ENCODE results near the gene CCDC40. TPM values are rescaled to one million over a fixed set of nuclear protein-coding genes. Genes with fewer than 3 reads are reported as not detected.
A peak's percentile ranks its signal among the peaks of the same experiment; 100 is the strongest.

Gene CCDC40
- total RNA-seq, 1 donor from 2014 or later, result 5.4 TPM

DNA sequence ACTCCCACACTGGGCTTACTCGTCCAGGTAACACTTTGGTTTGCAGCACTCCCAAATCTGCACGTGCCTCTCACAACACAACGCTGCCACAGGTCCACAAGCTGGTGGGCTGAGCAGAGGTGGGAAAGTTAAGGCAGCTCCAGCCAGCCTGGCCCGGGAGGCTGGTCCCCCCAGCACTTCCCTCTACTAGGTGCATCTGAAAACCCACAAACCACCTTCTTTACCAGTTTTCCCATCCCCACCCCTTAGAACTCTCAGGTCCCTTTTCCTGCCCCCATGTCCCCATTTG lies 63.5 kb downstream of the CCDC40 start:
- intact Hi-C loops (cut with DNase I), result loop anchor here (5.0 kb wide), 3 partner anchors 63 to 263 kb away; partner anchors contain the start of genes CBX4, CCDC40, RNF213 and TBC1D16
- peaks cover 3 to 7% of the 10 kb centered on the region in 2 donors for H3K4me1 ChIP-seq
- no peaks in the 10 kb centered on the region for H3K9me3 ChIP-seq
- H3K27me3 ChIP-seq, result no peaks in the 10 kb centered on the region
- H3K4me3 ChIP-seq, result no peak overlapping the region
- DNase-seq (ENCODE audit: low spot score in 2 of 2), result no peak
- no peak for TF ChIP-seq CTCF (IDR thresholded peaks at IDR 0.05)
- no peak overlapping the region for H3K27ac ChIP-seq
- no peaks in the 10 kb centered on the region for H3K36me3 ChIP-seq

GRCh38 chr17:80101011-80101945 lies 64.8 kb downstream of the CCDC40 start, which contains the start of gene GAA:
TSS of gene GAA (plus strand) at chr17:80101581. CDS start at chr17:80104587, 3,006 bp downstream.
- TF ChIP-seq CTCF (IDR thresholded peaks at IDR 0.05), result peak; percentile 41 to 95 (median 66)
- intact Hi-C loops (cut with DNase I), result loop anchor here (1.0 to 5.0 kb wide), 4 partner anchors 46 to 264 kb away; partner anchors contain the start of genes CBX4, CCDC40, EIF4A3 and RNF213

DNA sequence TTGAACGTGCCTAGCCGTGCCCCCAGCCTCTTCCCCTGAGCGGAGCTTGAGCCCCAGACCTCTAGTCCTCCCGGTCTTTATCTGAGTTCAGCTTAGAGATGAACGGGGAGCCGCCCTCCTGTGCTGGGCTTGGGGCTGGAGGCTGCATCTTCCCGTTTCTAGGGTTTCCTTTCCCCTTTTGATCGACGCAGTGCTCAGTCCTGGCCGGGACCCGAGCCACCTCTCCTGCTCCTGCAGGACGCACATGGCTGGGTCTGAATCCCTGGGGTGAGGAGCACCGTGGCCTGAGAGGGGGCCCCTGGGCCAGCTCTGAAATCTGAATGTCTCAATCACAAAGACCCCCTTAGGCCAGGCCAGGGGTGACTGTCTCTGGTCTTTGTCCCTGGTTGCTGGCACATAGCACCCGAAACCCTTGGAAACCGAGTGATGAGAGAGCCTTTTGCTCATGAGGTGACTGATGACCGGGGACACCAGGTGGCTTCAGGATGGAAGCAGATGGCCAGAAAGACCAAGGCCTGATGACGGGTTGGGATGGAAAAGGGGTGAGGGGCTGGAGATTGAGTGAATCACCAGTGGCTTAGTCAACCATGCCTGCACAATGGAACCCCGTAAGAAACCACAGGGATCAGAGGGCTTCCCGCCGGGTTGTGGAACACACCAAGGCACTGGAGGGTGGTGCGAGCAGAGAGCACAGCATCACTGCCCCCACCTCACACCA lies 65.7 kb downstream of the CCDC40 start:
- Histone ChIP-seq H3K4me3 (peak overlapping the region; percentile 80 to 98), H3K9me3 (no peaks in the 10 kb centered on the region), H3K4me1 (peaks cover 3 to 7% of the 10 kb centered on the region in 2 donors), H3K27ac (peak overlapping the region; percentile 59 to 93), H3K27me3 (no peaks in the 10 kb centered on the region), H3K36me3 (no peaks in the 10 kb centered on the region)
- intact Hi-C loops (cut with DNase I), result loop anchor here (1.0 to 5.0 kb wide), 4 partner anchors 45 to 265 kb away; partner anchors contain the start of genes CBX4, CCDC40, EIF4A3 and RNF213
- no peak for TF ChIP-seq CTCF (IDR thresholded peaks at IDR 0.05)
- DNase-seq (ENCODE audit: low spot score in 2 of 2), result no peak

More at GRCh38 chr17:80101011-80101945, 64.8 kb downstream of the CCDC40 start, which contains the start of gene GAA:
- Histone ChIP-seq H3K36me3 (no peaks in the 10 kb centered on the region), H3K4me3 (peak within 1 kb of the TSS; percentile 80 to 98), H3K4me1 (peaks cover 3 to 7% of the 10 kb centered on the region in 2 donors), H3K27me3 (no peaks in the 10 kb centered on the region), H3K9me3 (no peaks in the 10 kb centered on the region), H3K27ac (peak within 1 kb of the TSS; percentile 81 to 93)
- DNase-seq (ENCODE audit: low spot score in 2 of 2), result peak; percentile 24 to 89

DNA sequence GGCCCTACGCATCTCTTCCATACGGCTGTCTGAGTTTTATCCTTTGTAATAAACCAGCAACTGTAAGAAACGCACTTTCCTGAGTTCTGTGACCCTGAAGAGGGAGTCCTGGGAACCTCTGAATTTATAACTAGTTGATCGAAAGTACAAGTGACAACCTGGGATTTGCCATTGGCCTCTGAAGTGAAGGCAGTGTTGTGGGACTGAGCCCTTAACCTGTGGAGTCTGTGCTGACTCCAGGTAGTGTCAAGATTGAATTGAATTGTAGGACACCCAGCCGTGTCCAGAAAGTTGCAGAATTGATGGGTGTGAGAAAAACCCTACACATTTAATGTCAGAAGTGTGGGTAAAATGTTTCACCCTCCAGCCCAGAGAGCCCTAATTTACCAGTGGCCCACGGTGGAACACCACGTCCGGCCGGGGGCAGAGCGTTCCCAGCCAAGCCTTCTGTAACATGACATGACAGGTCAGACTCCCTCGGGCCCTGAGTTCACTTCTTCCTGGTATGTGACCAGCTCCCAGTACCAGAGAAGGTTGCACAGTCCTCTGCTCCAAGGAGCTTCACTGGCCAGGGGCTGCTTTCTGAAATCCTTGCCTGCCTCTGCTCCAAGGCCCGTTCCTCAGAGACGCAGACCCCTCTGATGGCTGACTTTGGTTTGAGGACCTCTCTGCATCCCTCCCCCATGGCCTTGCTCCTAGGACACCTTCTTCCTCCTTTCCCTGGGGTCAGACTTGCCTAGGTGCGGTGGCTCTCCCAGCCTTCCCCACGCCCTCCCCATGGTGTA lies 66.4 kb downstream of the CCDC40 start:
- intact Hi-C loops (cut with DNase I), result loop anchor here (5.0 kb wide), 3 partner anchors 66 to 266 kb away; partner anchors contain the start of genes CBX4, CCDC40, RNF213 and TBC1D16
- no peak overlapping the region for H3K27ac ChIP-seq
- no peaks in the 10 kb centered on the region for H3K36me3 ChIP-seq
- no peaks in the 10 kb centered on the region for H3K9me3 ChIP-seq
- no peak for TF ChIP-seq CTCF (IDR thresholded peaks at IDR 0.05)
- H3K4me3 ChIP-seq, result peak overlapping the region in 1 of 2 donors; percentile 98
- no peak for DNase-seq (ENCODE audit: low spot score in 2 of 2)
- H3K4me1 ChIP-seq, result peaks cover 3 to 7% of the 10 kb centered on the region in 2 donors
- no peaks in the 10 kb centered on the region for H3K27me3 ChIP-seq
